SK-MEL-5 (cell line): ENCODE results near the gene PRPF8. TPM values are rescaled to one million over a fixed set of nuclear protein-coding genes. Genes with fewer than 3 reads are reported as not detected.
"Not testable (repeated sequence)": the region's sequence is repeated elsewhere in the genome, so short reads cannot be mapped to it uniquely, and the experiment has no call there.

ENCODE experiments used
- DNase-seq: peaks from one replicate; pipeline ENCODE4 v3.0.0-alpha.2; 2016; ENCODE audit warnings: low read depth, low spot score
- in situ Hi-C: cut with HindIII; loops from 2 replicates; pipeline ENCODE4 v1.10.0; 2016; ENCODE audit warnings: low sequenced_read_pairs, high pct_unique_total_duplicates, low pct_unique_long_range_greater_than_20kb
- total RNA-seq: library from RNA; depleted of rRNA; stranded (reverse); fragments of >200 nt; shearing (Covaris generic); gene quantifications from 2 replicates; pipeline ENCODE4 v1.2.3, GENCODE V29; 2014

The PRPF8 gene
- total RNA-seq, 1 experiment from 2014 or later: 62.2 TPM

GRCh38 chr17:1708791-1709346, 24.2 kb upstream of the PRPF8 start:
- DNase-seq, in situ Hi-C loops: not testable (repeated sequence)

DNA sequence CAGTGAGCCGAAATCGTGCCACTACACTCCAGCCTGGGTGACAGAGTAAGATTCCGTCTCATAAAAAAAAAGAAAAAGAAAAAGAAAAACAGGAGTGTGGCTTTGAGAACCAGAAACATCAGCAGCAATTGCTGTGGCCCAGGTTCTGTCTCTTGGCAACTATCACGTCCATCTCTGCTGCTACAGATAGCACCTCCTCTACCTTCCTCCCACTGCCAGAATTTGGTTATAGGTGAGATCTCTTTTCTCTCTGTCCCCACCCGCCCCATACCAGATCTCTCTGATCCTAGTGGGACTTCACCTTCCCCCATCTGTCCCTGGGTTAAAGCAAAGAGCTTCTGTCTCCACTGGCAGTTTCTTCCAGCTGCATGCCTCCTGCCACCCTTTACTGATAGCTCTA, 22.4 kb upstream of the PRPF8 start:
- in situ Hi-C loops: no loop called here
- DNase-seq: no peak

GRCh38 chr17:1705004-1705403, 20.3 kb upstream of the PRPF8 start:
- in situ Hi-C loops: no loop called here
- DNase-seq: no peak

GRCh38 chr17:1703063-1703462, 18.4 kb upstream of the PRPF8 start:
- in situ Hi-C loops: no loop called here
- DNase-seq: no peak

- in situ Hi-C loops, DNase-seq: not testable (repeated sequence)
Observed at GRCh38 chr17:1699891-1700290, 15.2 kb upstream of the PRPF8 start.

GRCh38 chr17:1697681-1698080, 13.0 kb upstream of the PRPF8 start:
- in situ Hi-C loops: no loop called here
- DNase-seq: no peak

DNA sequence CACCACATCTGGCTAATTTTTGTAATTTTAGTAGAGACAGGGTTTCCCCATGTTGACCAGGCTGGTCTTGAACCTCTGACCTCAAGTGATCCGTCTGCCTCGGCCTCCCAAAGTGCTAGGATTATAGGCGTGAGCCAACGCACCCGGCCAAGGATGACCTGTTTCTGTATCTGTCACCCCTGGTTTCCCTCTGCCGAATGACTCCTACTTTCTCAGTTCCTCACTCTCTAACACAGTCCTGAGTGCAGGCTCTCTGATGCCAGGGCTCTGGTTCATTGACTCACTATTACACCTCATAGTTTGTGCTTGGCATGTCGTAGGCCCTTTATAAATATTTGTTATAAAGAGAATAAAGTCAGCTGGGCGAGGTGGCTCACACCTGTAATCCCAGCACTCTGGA, 10.7 kb upstream of the PRPF8 start:
- no peak for DNase-seq
- in situ Hi-C loops: no loop called here

DNA sequence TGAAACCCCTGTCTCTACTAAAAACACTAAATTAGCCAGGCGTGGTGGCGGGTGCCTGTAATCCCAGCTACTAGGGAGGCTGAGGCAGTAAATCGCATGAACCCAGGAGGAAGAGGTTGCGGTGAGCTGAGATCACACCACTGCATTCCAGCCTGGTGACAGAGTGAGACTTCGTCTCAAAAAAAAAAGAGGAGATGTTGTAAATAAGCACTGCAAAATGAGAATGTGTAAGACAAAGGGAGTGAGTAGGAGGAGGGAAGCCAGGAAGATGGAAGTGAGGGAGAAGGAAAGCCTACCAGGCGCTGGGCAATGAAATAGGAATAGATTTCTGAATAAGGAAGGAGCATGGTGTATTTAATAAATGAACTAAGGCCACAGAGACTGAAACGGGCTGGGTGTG, 8.7 kb upstream of the PRPF8 start:
- DNase-seq: no peak
- in situ Hi-C loops: no loop called here

DNA sequence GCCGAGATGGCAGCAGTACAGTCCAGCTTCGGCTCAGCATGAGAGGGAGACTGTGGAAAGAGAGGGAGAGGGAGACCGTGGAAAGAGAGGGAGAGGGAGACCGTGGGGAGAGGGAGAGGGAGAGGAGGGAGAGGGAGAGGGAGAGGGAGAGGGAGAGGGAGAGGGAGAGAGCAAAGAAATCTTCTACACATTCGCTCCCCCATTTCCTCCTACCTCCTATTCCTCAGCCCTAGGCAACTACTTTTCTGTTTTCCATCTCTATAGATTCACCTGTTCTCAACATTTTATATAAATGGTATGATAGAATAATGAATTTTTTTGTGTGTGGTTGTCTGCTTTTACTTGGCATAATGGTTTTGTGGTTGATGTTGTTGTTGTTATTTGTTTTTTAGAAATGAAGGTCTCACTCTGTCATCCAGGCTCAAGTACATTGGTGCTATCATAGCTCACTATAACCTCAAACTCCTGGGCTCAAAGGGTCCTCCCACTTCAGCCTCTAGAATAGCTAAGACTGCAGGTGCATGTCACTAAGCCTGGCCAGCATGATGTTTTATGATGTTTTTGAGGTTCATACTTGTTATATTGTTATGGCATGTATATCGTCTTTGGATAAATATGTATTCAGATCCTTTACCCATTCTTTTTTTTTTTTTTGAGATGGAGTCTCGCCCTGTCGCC, 6.0 kb upstream of the PRPF8 start:
- in situ Hi-C loops: no loop called here
- DNase-seq: no peak

- DNase-seq, in situ Hi-C loops: not testable (repeated sequence)
Observed at GRCh38 chr17:1688405-1688804, 3.7 kb upstream of the PRPF8 start.

GRCh38 chr17:1686086-1686485, 1.4 kb upstream of the PRPF8 start:
- no peak for DNase-seq

GRCh38 chr17:1683459-1683858, 1.2 kb downstream of the PRPF8 start:
- no peak for DNase-seq
- in situ Hi-C loops: no loop called here

More at GRCh38 chr17:1686086-1686485, 1.4 kb upstream of the PRPF8 start:
- in situ Hi-C loops: no loop called here

GRCh38 chr17:1676401-1676800, 8.3 kb downstream of the PRPF8 start:
- in situ Hi-C loops: no loop called here
- DNase-seq: no peak

- DNase-seq: no peak
- in situ Hi-C loops: no loop called here
Observed at GRCh38 chr17:1673041-1673785, 11.5 kb downstream of the PRPF8 start.

- DNase-seq, in situ Hi-C loops: not testable (repeated sequence)
Observed at GRCh38 chr17:1663934-1664333, 20.7 kb downstream of the PRPF8 start.

DNA sequence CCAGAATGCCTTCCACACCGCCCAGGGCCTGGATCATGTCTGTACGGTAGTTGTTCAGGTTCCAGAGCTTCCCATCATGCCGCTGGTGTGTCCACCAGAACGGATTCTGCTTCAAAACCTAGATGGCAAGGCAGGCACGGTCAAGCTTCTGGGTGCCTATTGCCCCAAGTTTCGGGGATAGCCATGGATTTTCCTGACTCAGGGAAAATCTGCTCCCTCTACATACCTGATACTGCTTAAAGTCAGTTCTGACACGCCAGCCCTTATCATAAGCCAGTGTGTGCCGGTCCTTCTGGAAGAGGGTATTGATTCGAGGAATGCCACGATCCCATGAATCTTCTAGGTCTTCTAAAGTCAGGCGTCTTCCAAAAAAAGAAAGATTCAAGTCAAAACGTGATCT, 23.6 kb downstream of the PRPF8 start:
- no peak for DNase-seq
- in situ Hi-C loops: no loop called here

GRCh38 chr17:1658100-1658499, 26.6 kb downstream of the PRPF8 start:
- in situ Hi-C loops: no loop called here

GRCh38 chr17:1653735-1654134, 30.9 kb downstream of the PRPF8 start:
- in situ Hi-C loops: no loop called here
- no peak for DNase-seq

More at GRCh38 chr17:1658100-1658499, 26.6 kb downstream of the PRPF8 start:
- no peak for DNase-seq

DNA sequence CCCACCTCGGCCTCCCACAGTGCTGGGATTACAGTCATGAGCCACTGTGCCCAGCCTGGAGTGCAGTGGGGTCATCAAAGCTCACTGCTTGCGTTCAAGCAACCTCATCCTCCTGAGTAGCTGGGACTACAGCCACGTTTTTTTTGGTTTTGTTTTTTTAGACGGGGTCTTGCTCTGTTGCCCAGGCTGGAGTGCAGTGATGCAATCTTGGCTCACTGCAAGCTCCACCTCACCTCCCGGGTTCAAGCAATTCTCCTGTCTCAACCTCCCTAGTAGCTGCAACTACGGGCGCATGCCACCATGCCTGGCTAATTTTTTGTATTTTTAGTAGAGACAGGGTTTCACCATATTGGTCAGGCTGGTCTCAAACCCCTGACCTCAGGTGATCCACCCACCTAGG, 31.9 kb downstream of the PRPF8 start:
- in situ Hi-C loops, DNase-seq: not testable (repeated sequence)
